IPS-15b (cell line): Measurements from ENCODE around the gene FAM174B.

Source experiments
- H3K27me3 ChIP-seq: one replicate; pipeline ENCODE4 v1.6.1; 2013; ENCODE audit warnings: low read length; ENCODE audit not compliant: control insufficient read depth, insufficient read depth
- H3K36me3 ChIP-seq: one replicate; pipeline ENCODE4 v1.6.1; 2013; ENCODE audit warnings: low read length; ENCODE audit not compliant: control insufficient read depth, insufficient read depth
- H3K4me1 ChIP-seq: one replicate; pipeline ENCODE4 v1.6.1; 2013; ENCODE audit warnings: mild to moderate bottlenecking, low read length; ENCODE audit not compliant: control insufficient read depth, insufficient read depth
- H3K4me3 ChIP-seq: one replicate; pipeline ENCODE4 v1.5.1; 2013; ENCODE audit warnings: low read depth, low read length
- H3K9ac ChIP-seq: one replicate; pipeline ENCODE4 v1.6.1; 2013; ENCODE audit warnings: low read depth, mild to moderate bottlenecking, low read length
- H3K9me3 ChIP-seq: one replicate; pipeline ENCODE4 v1.6.1; 2013; ENCODE audit warnings: mild to moderate bottlenecking, low read length; ENCODE audit not compliant: control insufficient read depth, insufficient read depth

Gene FAM174B

GRCh38 chr15:92636908-92637481, 18.6 kb downstream of the FAM174B start:
- no peaks in the 10 kb centered on the region for H3K36me3 ChIP-seq
- no peaks in the 10 kb centered on the region for H3K9me3 ChIP-seq
- no peak overlapping the region for H3K9ac ChIP-seq
- no peaks in the 10 kb centered on the region for H3K27me3 ChIP-seq
- H3K4me3 ChIP-seq = no peak overlapping the region
- H3K4me1 ChIP-seq = no peaks in the 10 kb centered on the region

- Histone ChIP-seq H3K4me1 (no peaks in the 10 kb centered on the region), H3K9me3 (no peaks in the 10 kb centered on the region), H3K9ac (no peak overlapping the region), H3K36me3 (no peaks in the 10 kb centered on the region), H3K4me3 (no peak overlapping the region), H3K27me3 (no peaks in the 10 kb centered on the region)
Measured at GRCh38 chr15:92636401-92636907, 19.1 kb downstream of the FAM174B start.

GRCh38 chr15:92634671-92635201, 20.8 kb downstream of the FAM174B start:
- H3K9me3 ChIP-seq = no peaks in the 10 kb centered on the region
- H3K36me3 ChIP-seq = peaks cover 4% of the 10 kb centered on the region
- H3K27me3 ChIP-seq = no peaks in the 10 kb centered on the region
- no peak overlapping the region for H3K9ac ChIP-seq
- H3K4me3 ChIP-seq = no peak overlapping the region
- no peaks in the 10 kb centered on the region for H3K4me1 ChIP-seq

GRCh38 chr15:92634060-92634459, 21.5 kb downstream of the FAM174B start:
- H3K9ac ChIP-seq = no peak overlapping the region
- H3K27me3 ChIP-seq = no peaks in the 10 kb centered on the region
- H3K36me3 ChIP-seq = peaks cover 4% of the 10 kb centered on the region
- no peaks in the 10 kb centered on the region for H3K4me1 ChIP-seq
- H3K9me3 ChIP-seq = no peaks in the 10 kb centered on the region
- no peak overlapping the region for H3K4me3 ChIP-seq

GRCh38 chr15:92633418-92633817, 22.2 kb downstream of the FAM174B start:
- no peaks in the 10 kb centered on the region for H3K9me3 ChIP-seq
- H3K36me3 ChIP-seq = peaks cover 4% of the 10 kb centered on the region
- H3K9ac ChIP-seq = no peak overlapping the region
- no peaks in the 10 kb centered on the region for H3K4me1 ChIP-seq
- H3K4me3 ChIP-seq = no peak overlapping the region
- H3K27me3 ChIP-seq = no peaks in the 10 kb centered on the region

GRCh38 chr15:92633001-92633400, 22.6 kb downstream of the FAM174B start:
- H3K27me3 ChIP-seq = no peaks in the 10 kb centered on the region
- no peaks in the 10 kb centered on the region for H3K4me1 ChIP-seq

GRCh38 chr15:92631721-92632120, 23.9 kb downstream of the FAM174B start:
- peaks cover 4% of the 10 kb centered on the region for H3K36me3 ChIP-seq
- H3K9me3 ChIP-seq = no peaks in the 10 kb centered on the region
- H3K4me1 ChIP-seq = no peaks in the 10 kb centered on the region
- no peak overlapping the region for H3K9ac ChIP-seq
- no peak overlapping the region for H3K4me3 ChIP-seq
- H3K27me3 ChIP-seq = no peaks in the 10 kb centered on the region

More at GRCh38 chr15:92633001-92633400, 22.6 kb downstream of the FAM174B start:
- peaks cover 4% of the 10 kb centered on the region for H3K36me3 ChIP-seq
- no peaks in the 10 kb centered on the region for H3K9me3 ChIP-seq
- no peak overlapping the region for H3K4me3 ChIP-seq
- H3K9ac ChIP-seq = no peak overlapping the region

- Histone ChIP-seq H3K4me3 (no peak overlapping the region), H3K36me3 (peaks cover 4% of the 10 kb centered on the region), H3K9ac (no peak overlapping the region), H3K9me3 (no peaks in the 10 kb centered on the region), H3K4me1 (no peaks in the 10 kb centered on the region), H3K27me3 (no peaks in the 10 kb centered on the region)
Measured at GRCh38 chr15:92629975-92630626, 25.5 kb downstream of the FAM174B start.

GRCh38 chr15:92629276-92629974, 26.1 kb downstream of the FAM174B start:
- Histone ChIP-seq H3K4me1 (no peaks in the 10 kb centered on the region), H3K27me3 (no peaks in the 10 kb centered on the region), H3K36me3 (peaks cover 4% of the 10 kb centered on the region), H3K4me3 (no peak overlapping the region), H3K9ac (no peak overlapping the region), H3K9me3 (no peaks in the 10 kb centered on the region)

GRCh38 chr15:92627014-92627413, 28.6 kb downstream of the FAM174B start:
- Histone ChIP-seq H3K9me3 (no peaks in the 10 kb centered on the region), H3K36me3 (peaks cover 4% of the 10 kb centered on the region), H3K4me1 (no peaks in the 10 kb centered on the region), H3K9ac (no peak overlapping the region), H3K4me3 (no peak overlapping the region), H3K27me3 (no peaks in the 10 kb centered on the region)

GRCh38 chr15:92625251-92625980, 30.2 kb downstream of the FAM174B start:
- no peaks in the 10 kb centered on the region for H3K9me3 ChIP-seq
- peaks cover 4% of the 10 kb centered on the region for H3K36me3 ChIP-seq
- no peaks in the 10 kb centered on the region for H3K27me3 ChIP-seq
- H3K9ac ChIP-seq = no peak overlapping the region
- no peaks in the 10 kb centered on the region for H3K4me1 ChIP-seq
- no peak overlapping the region for H3K4me3 ChIP-seq
